ENCODE data around the gene HNRNPA3. TPM values are rescaled to one million over a fixed set of nuclear protein-coding genes. Genes with fewer than 3 reads are reported as not detected.
"Not testable (repeated sequence)": the region's sequence is repeated elsewhere in the genome, so short reads cannot be mapped to it uniquely, and the experiment has no call there.

HNRNPA3 gene
- polyA plus RNA-seq, 1 donor (not counting 4 experiments of a cell fraction or from before 2014, with no cell fraction given), result 178 TPM

DNA sequence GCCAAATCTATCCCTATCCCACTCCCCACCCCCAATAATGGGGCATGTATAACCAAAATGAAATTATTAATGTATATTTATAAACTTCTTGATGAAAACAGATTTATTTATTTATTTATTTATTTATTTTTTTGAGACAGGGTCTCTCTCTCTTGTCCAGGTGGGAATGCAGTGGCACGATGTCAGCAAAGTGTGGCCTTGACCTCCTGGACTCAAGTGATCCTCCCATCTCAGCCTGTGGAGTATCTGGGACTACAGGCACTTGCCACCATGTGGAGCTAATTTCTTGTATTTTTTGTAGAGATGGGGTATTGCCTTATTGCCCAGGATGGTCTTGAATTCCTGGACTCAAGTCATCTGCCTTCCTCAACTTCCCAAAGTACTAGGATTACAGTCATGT, 28.0 kb upstream of the HNRNPA3 start:
- no peaks in the 10 kb centered on the region for H3K79me2 ChIP-seq (ENCODE audit: control insufficient read depth, insufficient read depth, low read length)
- H3K27ac ChIP-seq (ENCODE audit: control insufficient read depth, insufficient read depth, low read length), result no peak overlapping the region
- FAIRE-seq (no peak), DNase-seq (ENCODE audit: low read depth, low spot score) (no peak)
- dilution Hi-C loops (cut with MboI; ENCODE audit: extremely low pct_ligation_motif_present, low sequenced_read_pairs), result no loop called here
- H3K4me3 ChIP-seq (ENCODE audit: control insufficient read depth in 2 of 3, extremely low read depth in 1 of 3, insufficient read depth in 2 of 3, low read depth in 1 of 3, low read length in 3 of 3), result no peak overlapping the region
- no peaks in the 10 kb centered on the region for H4K20me1 ChIP-seq (ENCODE audit: control insufficient read depth, extremely low read depth, insufficient read depth, low read length)
- H3K27me3 ChIP-seq (ENCODE audit: control insufficient read depth, extremely low read depth, insufficient read depth, low read length), result no peaks in the 10 kb centered on the region
- H3K9me3 ChIP-seq (ENCODE audit: control insufficient read depth, low read depth, low read length), result no peaks in the 10 kb centered on the region
- no peak overlapping the region for H3K9ac ChIP-seq (ENCODE audit: control insufficient read depth, extremely low read depth, insufficient read depth, low read length)
- H3K9me1 ChIP-seq (ENCODE audit: control insufficient read depth, extremely low read depth, insufficient read depth, low read length), result no peaks in the 10 kb centered on the region
- TF ChIP-seq CTCF (optimal IDR thresholded peaks at IDR 0.05 in 1 of 3, IDR thresholded peaks at IDR 0.05 in 1 of 3, conservative IDR thresholded peaks at IDR 0.05 in 1 of 3; ENCODE audit: extremely low read depth in 1 of 3, insufficient read depth in 2 of 3, low read length in 3 of 3), result no peak
- TF ChIP-seq EZH2 (IDR thresholded peaks at IDR 0.05; ENCODE audit: low read length), result no peak
- no peak overlapping the region for H2AFZ ChIP-seq (ENCODE audit: control insufficient read depth, low read length)
- H3K36me3 ChIP-seq (ENCODE audit: control insufficient read depth in 2 of 2, extremely low read depth in 1 of 2, insufficient read depth in 2 of 2, low read length in 2 of 2), result no peaks in the 10 kb centered on the region
- H3K4me2 ChIP-seq (ENCODE audit: control insufficient read depth, extremely low read depth, insufficient read depth, low read depth, low read length), result no peak overlapping the region
- no peaks in the 10 kb centered on the region for H3K4me1 ChIP-seq (ENCODE audit: control insufficient read depth, extremely low read depth, insufficient read depth, low read length)

- H3K4me1 ChIP-seq (ENCODE audit: control insufficient read depth, extremely low read depth, insufficient read depth, low read length); H3K36me3 ChIP-seq (ENCODE audit: control insufficient read depth in 2 of 2, extremely low read depth in 1 of 2, insufficient read depth in 2 of 2, low read length in 2 of 2); FAIRE-seq; H3K27ac ChIP-seq (ENCODE audit: control insufficient read depth, insufficient read depth, low read length); DNase-seq (ENCODE audit: low read depth, low spot score); H3K4me2 ChIP-seq (ENCODE audit: control insufficient read depth, extremely low read depth, insufficient read depth, low read depth, low read length); H3K79me2 ChIP-seq (ENCODE audit: control insufficient read depth, insufficient read depth, low read length); H4K20me1 ChIP-seq (ENCODE audit: control insufficient read depth, extremely low read depth, insufficient read depth, low read length); dilution Hi-C loops (cut with MboI; ENCODE audit: extremely low pct_ligation_motif_present, low sequenced_read_pairs); H3K27me3 ChIP-seq (ENCODE audit: control insufficient read depth, extremely low read depth, insufficient read depth, low read length); H2AFZ ChIP-seq (ENCODE audit: control insufficient read depth, low read length); H3K9me3 ChIP-seq (ENCODE audit: control insufficient read depth, low read depth, low read length); H3K9ac ChIP-seq (ENCODE audit: control insufficient read depth, extremely low read depth, insufficient read depth, low read length); H3K4me3 ChIP-seq (ENCODE audit: control insufficient read depth in 2 of 3, extremely low read depth in 1 of 3, insufficient read depth in 2 of 3, low read depth in 1 of 3, low read length in 3 of 3); H3K9me1 ChIP-seq (ENCODE audit: control insufficient read depth, extremely low read depth, insufficient read depth, low read length): not testable (repeated sequence)
Observed at GRCh38 chr2:177186038-177186437, 26.6 kb upstream of the HNRNPA3 start.

- no peaks in the 10 kb centered on the region for H4K20me1 ChIP-seq (ENCODE audit: control insufficient read depth, extremely low read depth, insufficient read depth, low read length)
- H3K27ac ChIP-seq (ENCODE audit: control insufficient read depth, insufficient read depth, low read length), result no peak overlapping the region
- no peak overlapping the region for H3K9ac ChIP-seq (ENCODE audit: control insufficient read depth, extremely low read depth, insufficient read depth, low read length)
- dilution Hi-C loops (cut with MboI; ENCODE audit: extremely low pct_ligation_motif_present, low sequenced_read_pairs), result no loop called here
- H3K27me3 ChIP-seq (ENCODE audit: control insufficient read depth, extremely low read depth, insufficient read depth, low read length), result no peaks in the 10 kb centered on the region
- H3K4me3 ChIP-seq (ENCODE audit: control insufficient read depth in 2 of 3, extremely low read depth in 1 of 3, insufficient read depth in 2 of 3, low read depth in 1 of 3, low read length in 3 of 3), result no peak overlapping the region
- H3K4me2 ChIP-seq (ENCODE audit: control insufficient read depth, extremely low read depth, insufficient read depth, low read depth, low read length), result no peak overlapping the region
- H3K9me1 ChIP-seq (ENCODE audit: control insufficient read depth, extremely low read depth, insufficient read depth, low read length), result no peaks in the 10 kb centered on the region
- FAIRE-seq, result no peak
- no peak for TF ChIP-seq CTCF (optimal IDR thresholded peaks at IDR 0.05 in 1 of 3, IDR thresholded peaks at IDR 0.05 in 1 of 3, conservative IDR thresholded peaks at IDR 0.05 in 1 of 3; ENCODE audit: extremely low read depth in 1 of 3, insufficient read depth in 2 of 3, low read length in 3 of 3)
- TF ChIP-seq EZH2 (IDR thresholded peaks at IDR 0.05; ENCODE audit: low read length), result no peak
- H3K36me3 ChIP-seq (ENCODE audit: control insufficient read depth in 2 of 2, extremely low read depth in 1 of 2, insufficient read depth in 2 of 2, low read length in 2 of 2), result no peaks in the 10 kb centered on the region
- no peaks in the 10 kb centered on the region for H3K79me2 ChIP-seq (ENCODE audit: control insufficient read depth, insufficient read depth, low read length)
- no peak for DNase-seq (ENCODE audit: low read depth, low spot score)
- H3K9me3 ChIP-seq (ENCODE audit: control insufficient read depth, low read depth, low read length), result no peaks in the 10 kb centered on the region
- no peak overlapping the region for H2AFZ ChIP-seq (ENCODE audit: control insufficient read depth, low read length)
- H3K4me1 ChIP-seq (ENCODE audit: control insufficient read depth, extremely low read depth, insufficient read depth, low read length), result no peaks in the 10 kb centered on the region
Observed at GRCh38 chr2:177187631-177188312, 24.8 kb upstream of the HNRNPA3 start.
